ENCODE results near the gene SCGB3A2.

- TF ChIP-seq, protein P1, sequence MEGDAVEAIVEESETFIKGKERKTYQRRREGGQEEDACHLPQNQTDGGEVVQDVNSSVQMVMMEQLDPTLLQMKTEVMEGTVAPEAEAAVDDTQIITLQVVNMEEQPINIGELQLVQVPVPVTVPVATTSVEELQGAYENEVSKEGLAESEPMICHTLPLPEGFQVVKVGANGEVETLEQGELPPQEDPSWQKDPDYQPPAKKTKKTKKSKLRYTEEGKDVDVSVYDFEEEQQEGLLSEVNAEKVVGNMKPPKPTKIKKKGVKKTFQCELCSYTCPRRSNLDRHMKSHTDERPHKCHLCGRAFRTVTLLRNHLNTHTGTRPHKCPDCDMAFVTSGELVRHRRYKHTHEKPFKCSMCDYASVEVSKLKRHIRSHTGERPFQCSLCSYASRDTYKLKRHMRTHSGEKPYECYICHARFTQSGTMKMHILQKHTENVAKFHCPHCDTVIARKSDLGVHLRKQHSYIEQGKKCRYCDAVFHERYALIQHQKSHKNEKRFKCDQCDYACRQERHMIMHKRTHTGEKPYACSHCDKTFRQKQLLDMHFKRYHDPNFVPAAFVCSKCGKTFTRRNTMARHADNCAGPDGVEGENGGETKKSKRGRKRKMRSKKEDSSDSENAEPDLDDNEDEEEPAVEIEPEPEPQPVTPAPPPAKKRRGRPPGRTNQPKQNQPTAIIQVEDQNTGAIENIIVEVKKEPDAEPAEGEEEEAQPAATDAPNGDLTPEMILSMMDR (IDR thresholded peaks at IDR 0.05): no peak
- TF ChIP-seq POLR2A (IDR thresholded peaks at IDR 0.05): no peak
These were observed 40.4 kb downstream of the SCGB3A2 start for GRCh38 chr5:147918899-147919298.

Data from right lobe of liver (tissue), 4 donors.